Measurements from ENCODE around the gene RAB44. TPM values are rescaled to one million over a fixed set of nuclear protein-coding genes. Genes with fewer than 3 reads are reported as not detected.
A peak's percentile ranks its signal among the peaks of the same experiment; 100 is the strongest.

Gene RAB44
- total RNA-seq, 1 donor from 2014 or later, result 0.62 TPM

DNA sequence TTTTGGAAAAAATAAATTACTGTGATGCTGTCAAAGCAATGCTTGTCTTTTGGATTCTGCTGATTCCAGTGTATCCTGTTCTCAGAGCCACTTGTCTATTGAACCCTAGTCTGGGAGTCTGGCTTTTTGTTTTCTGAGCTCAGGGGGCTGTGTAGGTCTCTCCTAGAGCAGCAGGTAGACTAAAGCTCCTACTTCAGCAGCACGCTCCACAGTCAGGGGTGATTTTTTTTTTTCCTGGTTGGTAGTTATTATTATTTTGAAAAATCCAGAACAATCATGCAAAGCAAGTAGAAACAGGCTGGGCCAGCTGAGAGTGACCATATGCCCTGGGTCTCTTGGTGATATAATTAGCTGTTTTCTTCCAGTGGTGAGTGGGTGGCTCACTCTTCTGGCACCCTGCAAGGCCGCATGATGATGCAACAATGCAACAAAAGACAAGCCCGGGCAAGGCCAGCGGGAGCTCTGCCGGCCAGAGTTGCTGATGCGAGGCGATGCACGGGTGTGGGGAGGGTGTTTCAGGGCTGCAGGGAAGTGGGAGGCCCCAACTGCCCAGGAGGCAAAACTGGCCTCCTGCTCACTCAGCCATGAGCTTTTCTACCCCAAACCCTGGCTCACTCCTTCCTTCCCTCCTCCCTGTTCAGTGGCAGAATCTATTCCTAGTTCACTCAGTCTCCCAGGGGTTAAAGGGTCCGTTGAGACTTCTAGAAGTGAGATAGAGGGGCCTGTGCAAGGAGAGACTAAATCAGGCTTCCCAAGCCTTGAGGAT lies 30.6 kb upstream of the RAB44 start:
- peak; percentile 51 for DNase-seq

DNA sequence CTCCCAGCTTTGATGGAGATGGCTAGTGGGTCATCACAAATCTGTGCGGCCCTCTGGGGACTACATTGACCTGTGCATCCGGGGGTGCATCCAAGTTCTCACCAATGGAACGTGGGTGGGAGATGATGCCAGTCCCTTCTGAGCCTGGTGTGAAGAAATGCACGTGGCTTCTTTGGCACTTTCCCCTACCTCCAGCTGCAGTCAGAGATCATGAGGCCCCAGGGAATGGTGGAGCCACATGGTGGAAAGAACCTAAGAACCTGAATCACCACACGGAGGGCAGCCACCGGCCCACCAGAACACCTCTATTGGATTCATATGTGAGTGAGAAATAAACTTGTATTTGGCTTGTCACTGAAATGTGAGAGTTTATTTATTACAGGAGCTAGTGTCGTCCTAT lies 29.0 kb upstream of the RAB44 start:
- DNase-seq, result peak; percentile 26

GRCh38 chr6:36669002-36669401 lies 28.6 kb upstream of the RAB44 start:
- DNase-seq, result peak; percentile 74

GRCh38 chr6:36670271-36670670 lies 27.4 kb upstream of the RAB44 start:
- DNase-seq, result no peak

DNA sequence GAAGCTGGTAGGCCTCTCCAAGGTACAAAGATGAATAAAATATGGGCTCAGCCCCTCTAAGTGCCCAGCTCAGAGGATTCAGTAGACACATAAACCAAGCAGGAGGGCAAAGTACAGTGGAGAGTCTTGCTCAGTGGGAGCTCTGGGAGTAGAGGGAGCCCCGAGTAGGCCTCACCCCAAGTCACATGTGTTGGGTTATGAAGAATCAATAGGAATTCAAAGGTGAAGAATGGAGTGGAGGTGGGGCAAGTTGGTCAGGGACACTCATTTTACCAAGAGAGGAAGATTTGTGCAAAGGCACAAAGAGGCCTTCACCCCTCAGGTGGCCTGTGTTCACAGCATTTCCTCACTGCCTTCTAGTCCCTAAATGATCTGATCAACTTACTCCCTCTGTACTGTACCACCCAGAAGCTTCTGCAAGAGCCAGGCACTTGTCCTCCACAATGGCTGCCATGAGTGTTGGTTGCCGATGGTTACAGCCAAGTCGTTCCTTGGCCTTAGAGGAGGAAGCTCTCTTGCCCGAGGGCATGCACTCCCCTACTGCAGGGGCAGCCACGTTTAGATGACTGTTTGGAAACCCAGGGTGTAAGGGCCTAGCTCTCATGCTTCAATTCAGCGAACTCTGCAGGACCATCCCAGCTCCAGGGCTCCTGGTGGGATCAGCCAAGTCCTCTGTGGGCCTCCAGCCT lies 25.8 kb upstream of the RAB44 start:
- DNase-seq, result no peak

GRCh38 chr6:36673882-36674281 lies 23.7 kb upstream of the RAB44 start:
- no peak for DNase-seq

GRCh38 chr6:36674942-36675341 lies 22.7 kb upstream of the RAB44 start:
- DNase-seq, result no peak

DNA sequence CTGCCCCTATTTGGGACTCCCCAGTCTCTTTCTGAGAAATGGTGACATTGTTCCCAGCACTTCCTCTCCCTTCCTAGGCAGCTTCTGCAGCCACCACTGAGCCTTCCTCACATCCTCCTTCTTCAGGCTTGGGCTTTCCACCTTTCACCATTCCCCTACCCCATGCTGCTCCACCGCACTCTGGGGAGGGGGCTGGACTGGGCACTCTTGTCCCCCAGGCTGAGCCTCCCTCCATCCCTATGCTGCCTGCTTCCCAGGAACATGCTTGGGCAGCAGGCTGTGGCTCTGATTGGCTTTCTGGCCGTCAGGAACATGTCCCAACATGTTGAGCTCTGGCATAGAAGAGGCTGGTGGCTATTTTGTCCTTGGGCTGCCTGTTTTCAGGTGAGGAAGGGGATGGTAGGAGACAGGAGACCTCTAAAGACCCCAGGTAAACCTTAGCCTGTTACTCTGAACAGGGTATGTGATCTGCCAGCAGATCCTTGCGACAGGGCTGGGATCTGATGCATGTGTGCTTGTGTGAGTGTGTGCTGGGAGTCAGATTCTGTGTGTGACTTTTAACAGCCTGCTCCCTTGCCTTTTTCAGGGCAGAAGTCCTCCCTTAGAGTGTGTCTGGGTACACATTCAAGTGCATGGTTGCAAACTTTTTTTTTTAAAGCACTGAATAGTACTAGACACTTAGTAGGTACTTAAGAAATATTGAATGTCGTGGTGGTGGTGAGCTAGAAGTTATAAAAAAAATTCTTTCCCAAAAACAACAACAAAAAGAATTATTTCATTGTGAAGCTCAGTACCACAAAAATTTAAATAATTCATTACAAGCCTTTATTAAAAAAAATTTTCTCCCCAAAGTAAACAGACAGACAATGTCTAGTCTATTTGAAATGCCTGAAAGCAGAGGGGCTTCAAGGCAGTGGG lies 21.2 kb upstream of the RAB44 start:
- DNase-seq, result peak; percentile 29

DNA sequence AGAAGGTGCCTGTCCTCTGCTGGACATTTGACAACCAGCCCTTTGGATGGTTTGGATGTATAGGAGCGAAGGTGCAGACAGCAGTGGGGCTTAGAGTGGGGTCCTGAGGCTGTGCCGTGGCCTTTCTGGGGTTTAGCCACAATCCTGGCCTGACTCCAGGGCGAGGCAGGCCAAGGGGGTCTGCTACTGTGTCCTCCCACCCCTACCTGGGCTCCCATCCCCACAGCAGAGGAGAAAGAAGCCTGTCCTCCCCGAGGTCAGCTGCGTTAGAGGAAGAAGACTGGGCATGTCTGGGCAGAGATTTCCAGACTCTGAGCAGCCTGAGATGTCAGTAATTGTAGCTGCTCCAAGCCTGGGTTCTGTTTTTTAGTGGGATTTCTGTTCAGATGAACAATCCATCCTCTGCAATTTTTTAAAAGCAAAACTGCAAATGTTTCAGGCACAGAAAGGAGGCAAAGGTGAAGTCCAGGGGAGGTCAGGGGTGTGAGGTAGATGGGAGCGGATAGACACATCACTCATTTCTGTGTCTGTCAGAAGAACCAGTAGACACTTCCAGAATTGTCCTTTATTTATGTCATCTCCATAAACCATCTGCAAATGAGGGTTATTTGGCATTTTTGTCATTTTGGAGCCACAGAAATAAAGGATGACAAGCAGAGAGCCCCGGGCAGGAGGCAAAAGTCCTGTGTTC lies 20.4 kb upstream of the RAB44 start:
- DNase-seq, result no peak

- no peak for DNase-seq
Measured at GRCh38 chr6:36677753-36678487, 19.7 kb upstream of the RAB44 start.

- DNase-seq, result peak; percentile 95
Measured at GRCh38 chr6:36678488-36679042, 19.1 kb upstream of the RAB44 start, which contains the start of gene CDKN1A. CDKN1A (plus strand) TSS chr6:36678714; CDS start chr6:36684102, 5,388 bp downstream.

DNA sequence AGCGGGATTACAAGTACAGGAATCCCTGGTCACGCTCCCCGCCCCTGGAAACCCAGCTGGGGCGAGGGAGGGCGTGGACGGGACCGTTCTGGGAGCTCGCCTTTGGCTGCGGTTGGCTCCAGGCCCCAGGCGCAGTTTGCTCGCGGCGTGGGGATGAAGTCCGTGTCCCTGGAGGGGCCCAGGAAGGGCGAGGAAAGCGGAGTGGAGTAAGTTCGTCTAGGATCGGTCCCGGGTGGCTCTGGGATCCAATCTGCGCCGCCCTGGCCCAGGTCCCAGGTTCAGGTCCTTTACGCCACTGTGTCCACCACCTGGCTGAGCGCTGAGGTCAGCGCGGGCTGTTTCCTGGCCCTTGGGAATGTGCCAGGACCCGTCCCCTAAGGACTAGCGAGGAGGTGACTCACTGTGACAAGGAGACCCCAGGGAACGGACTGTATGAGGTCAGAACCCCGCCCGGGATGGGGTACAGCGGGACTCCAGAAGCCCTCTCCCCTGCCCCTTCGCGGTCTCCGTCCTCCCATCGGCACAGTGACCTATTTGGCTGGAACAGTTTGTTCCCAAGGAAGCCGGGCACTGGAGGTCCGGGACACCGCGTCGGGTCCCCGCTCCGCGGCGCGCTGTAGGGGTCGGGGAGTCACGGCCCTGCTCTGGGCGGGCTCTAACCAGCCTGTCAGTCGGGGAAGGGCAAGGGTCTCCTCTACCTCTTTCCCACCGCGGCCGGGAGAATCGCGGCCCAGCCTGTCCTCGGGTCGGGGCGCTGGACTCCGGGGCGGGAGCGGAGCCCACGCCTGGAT lies 18.4 kb upstream of the RAB44 start:
- peak; percentile 66 for DNase-seq

GRCh38 chr6:36682328-36683144 lies 15.1 kb upstream of the RAB44 start:
- peak; percentile 73 for DNase-seq

GRCh38 chr6:36683145-36683655 lies 14.4 kb upstream of the RAB44 start:
- DNase-seq, result no peak

- no peak for DNase-seq
Measured at GRCh38 chr6:36683656-36684446, 13.8 kb upstream of the RAB44 start.

GRCh38 chr6:36684447-36684812 lies 13.2 kb upstream of the RAB44 start:
- no peak for DNase-seq

GRCh38 chr6:36685166-36685924 lies 12.3 kb upstream of the RAB44 start:
- DNase-seq, result no peak

All from tongue (tissue), 2 donors.